Stimulated activated CD8-positive, alpha-beta memory T cell treated with anti-CD3 and anti-CD28 coated beads, Interleukin-2, amount 100 ng/mL, for 48 hours (primary cell): ENCODE data around the gene FHOD3.

Experiments
- DNase-seq, 2 donors: peaks; one replicate each; pipeline ENCODE4 v3.0.0-alpha.2; 2020; ENCODE audit warnings: low read depth in 2 of 2

Gene FHOD3

GRCh38 chr18:36629138-36629530, 331.6 kb downstream of the FHOD3 start:
- DNase-seq, result no peak

- no peak for DNase-seq
Observed at GRCh38 chr18:36629836-36630235, 332.3 kb downstream of the FHOD3 start.

GRCh38 chr18:36630917-36631316, 333.4 kb downstream of the FHOD3 start:
- DNase-seq, result no peak

- DNase-seq, result no peak
Observed at GRCh38 chr18:36633961-36634412, 336.5 kb downstream of the FHOD3 start.

- no peak for DNase-seq
Observed at GRCh38 chr18:36634573-36635216, 337.2 kb downstream of the FHOD3 start.

GRCh38 chr18:36635414-36636096, 338.0 kb downstream of the FHOD3 start:
- DNase-seq, result no peak

GRCh38 chr18:36636237-36636817, 338.8 kb downstream of the FHOD3 start:
- no peak for DNase-seq

- no peak for DNase-seq
Observed at GRCh38 chr18:36638224-36638623, 340.7 kb downstream of the FHOD3 start.

GRCh38 chr18:36640021-36640952, 342.8 kb downstream of the FHOD3 start:
- DNase-seq, result no peak

GRCh38 chr18:36643061-36643460, 345.5 kb downstream of the FHOD3 start:
- no peak for DNase-seq

GRCh38 chr18:36648803-36649202, 351.3 kb downstream of the FHOD3 start:
- DNase-seq, result no peak

GRCh38 chr18:36649205-36649604, 351.7 kb downstream of the FHOD3 start:
- DNase-seq, result no peak

GRCh38 chr18:36650266-36650665, 352.8 kb downstream of the FHOD3 start:
- DNase-seq, result no peak

GRCh38 chr18:36650906-36651305, 353.4 kb downstream of the FHOD3 start:
- no peak for DNase-seq

GRCh38 chr18:36652503-36652902, 355.0 kb downstream of the FHOD3 start:
- DNase-seq, result no peak

GRCh38 chr18:36653141-36653869, 355.8 kb downstream of the FHOD3 start:
- DNase-seq, result no peak

GRCh38 chr18:36653870-36654269, 356.4 kb downstream of the FHOD3 start:
- DNase-seq, result no peak

- no peak for DNase-seq
Observed at GRCh38 chr18:36655074-36655473, 357.6 kb downstream of the FHOD3 start.

- no peak for DNase-seq
Observed at GRCh38 chr18:36655930-36656329, 358.4 kb downstream of the FHOD3 start.

GRCh38 chr18:36658611-36659010, 361.1 kb downstream of the FHOD3 start:
- DNase-seq, result no peak

- no peak for DNase-seq
Observed at GRCh38 chr18:36660311-36660710, 362.8 kb downstream of the FHOD3 start.
